Measurements from ENCODE around the gene COPE. TPM values are rescaled to one million over a fixed set of nuclear protein-coding genes. Genes with fewer than 3 reads are reported as not detected.

The COPE gene
- total and polyA plus RNA-seq, 2 of the 8 experiments (the other 6 are each of a cell fraction or from before 2014, with no cell fraction given): 178 to 356 TPM

DNA sequence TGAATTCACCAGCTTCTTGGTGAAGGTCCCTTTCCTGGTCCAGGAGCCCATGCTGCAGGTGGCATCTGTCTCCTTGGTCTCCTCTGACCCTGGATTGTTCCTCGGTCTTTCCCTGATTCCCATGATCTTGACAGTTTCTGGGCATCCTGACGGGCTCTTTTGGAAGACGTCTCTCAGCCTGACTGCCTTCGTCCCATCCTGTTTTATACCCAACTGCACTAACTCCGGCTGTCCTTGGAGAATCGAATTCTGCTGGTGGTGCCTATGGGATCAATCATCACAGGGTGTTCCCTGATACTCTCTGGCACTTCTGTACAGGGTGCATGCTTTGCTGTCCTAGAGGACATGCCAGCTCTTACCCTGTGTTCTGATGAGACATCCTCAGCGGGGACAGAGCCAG lies 42.3 kb downstream of the COPE start:
- H3K56ac ChIP-seq (replicated peaks; ENCODE audit: insufficient read length, low read depth, low read length): no peak overlapping the region
- H3K27ac ChIP-seq (ENCODE audit: low read depth, low read length): no peak overlapping the region
- H3K27me3 ChIP-seq (replicated peaks in 1 of 4; ENCODE audit: control insufficient read depth in 3 of 4, extremely low read depth in 1 of 4, insufficient read depth in 3 of 4, low read length in 3 of 4): no peaks in the 10 kb centered on the region; a peak in 1 of 7 replicates
- no peak overlapping the region for H2BK12ac ChIP-seq (ENCODE audit: low read depth, low read length)
- no peak overlapping the region for H3K14ac ChIP-seq (ENCODE audit: insufficient read length)
- H4K5ac ChIP-seq (ENCODE audit: insufficient read length, low read depth, low read length): no peak overlapping the region
- no peak overlapping the region for H2BK5ac ChIP-seq (ENCODE audit: low read depth, low read length)
- H3K4me2 ChIP-seq (ENCODE audit: insufficient read depth in 1 of 2, low read depth in 2 of 2, low read length in 2 of 2): no peak overlapping the region
- no peaks in the 10 kb centered on the region; the same call in 1 of the 2 replicates for H3K23me2 ChIP-seq (ENCODE audit: low read depth, low read length)
- no peak overlapping the region for H4K91ac ChIP-seq (replicated peaks; ENCODE audit: insufficient read length, low read length)
- ChIA-PET POLR2A (ENCODE audit: partially characterized antibody) (interaction anchor here (0.8 to 1.3 kb wide), 4 partner anchors 8 to 45 kb away, joined by 3 to 4 read pairs (median 3); partner anchors contain the start of gene UPF1), CTCF (ENCODE audit: partially characterized antibody) (interaction anchor here (1.1 to 2.6 kb wide), 6 partner anchors 10 to 109 kb away, joined by 3 to 16 read pairs (median 4); no protein-coding TSS in a partner anchor)
- no peaks in the 10 kb centered on the region; a peak in 4 of 7 replicates for H3K4me1 ChIP-seq (replicated peaks in 1 of 4; ENCODE audit: control insufficient read depth in 3 of 4, insufficient read depth in 4 of 4, low read length in 3 of 4)
- no peak overlapping the region for H3K9ac ChIP-seq (replicated peaks in 1 of 4; ENCODE audit: extremely low read depth in 1 of 4, low read depth in 3 of 4, low read length in 3 of 4)
- H2AK5ac ChIP-seq (ENCODE audit: low read depth, low read length): no peak overlapping the region
- no peak overlapping the region for H2BK120ac ChIP-seq (replicated peaks; ENCODE audit: low read depth, low read length)
- no peaks in the 10 kb centered on the region; a peak in 1 of 4 replicates for H3K9me3 ChIP-seq (ENCODE audit: insufficient read depth in 2 of 2, low read depth in 1 of 2, low read length in 1 of 2)
- no peaks in the 10 kb centered on the region for H3K79me1 ChIP-seq (ENCODE audit: low read depth, low read length)
- no peak overlapping the region for H2BK15ac ChIP-seq (ENCODE audit: low read length)
- peaks cover 0 to 13% (median 3%) of the 10 kb centered on the region in 4 experiments; a peak in 3 of 8 replicates for H3K36me3 ChIP-seq (ENCODE audit: control insufficient read depth in 2 of 4, insufficient read depth in 4 of 4, low read length in 3 of 4)
- no peaks in the 10 kb centered on the region for H3K79me2 ChIP-seq (ENCODE audit: control insufficient read depth in 1 of 2, insufficient read depth in 2 of 2, low read length in 2 of 2)
- no peak overlapping the region for H4K8ac ChIP-seq (ENCODE audit: extremely low read depth, insufficient read depth, low read length)
- no peak for DNase-seq (ENCODE audit: low read depth in 1 of 2, low spot score in 2 of 2)
- 90% methylated on average over 7 of the region's 7 CpGs; no CpG with 5 or more reads in 1 of the 2 experiments for WGBS, 2 experiments (ENCODE audit: extremely low coverage in 1 of 2, insufficient coverage in 1 of 2, insufficient read length in 1 of 2, insufficient replicate concordance in 2 of 2, low coverage in 1 of 2, low lambda C conversion rate in 2 of 2, missing lambda C conversion rate in 1 of 2)
- no peak overlapping the region for H3K4me3 ChIP-seq (ENCODE audit: extremely low read depth in 1 of 4, insufficient read depth in 2 of 4, low read depth in 3 of 4, low read length in 4 of 4)
- H4K20me1 ChIP-seq (replicated peaks in 1 of 2; ENCODE audit: control insufficient read depth in 1 of 2, insufficient read depth in 2 of 2, low read length in 2 of 2): peaks cover 2 to 6% of the 10 kb centered on the region in 2 experiments
- H3K4ac ChIP-seq (replicated peaks; ENCODE audit: insufficient read length, low read depth, low read length): no peak overlapping the region
- no peak overlapping the region for H3K23ac ChIP-seq (ENCODE audit: insufficient read length)
- no peak overlapping the region for H3K18ac ChIP-seq (ENCODE audit: extremely low read depth, low read length)
- H2BK20ac ChIP-seq (ENCODE audit: low read length): no peak overlapping the region
- no peak for FAIRE-seq
- H2AFZ ChIP-seq (ENCODE audit: low read length): no peak overlapping the region
- TF ChIP-seq TAF1 (IDR thresholded peaks at IDR 0.05; ENCODE audit: low read depth, low read length) (no peak), SIN3A (conservative IDR thresholded peaks at IDR 0.05 in 1 of 2, IDR thresholded peaks at IDR 0.05 in 1 of 2; ENCODE audit: low read depth in 1 of 2, low read length in 2 of 2) (no peak), SP4 (IDR thresholded peaks at IDR 0.05; ENCODE audit: low read length) (no peak), RNF2 (IDR thresholded peaks at IDR 0.05; ENCODE audit: borderline replicate concordance, low read depth, low read length, missing control alignments, poor library complexity, severe bottlenecking) (no peak), ZNF274 (IDR thresholded peaks at IDR 0.05; ENCODE audit: borderline replicate concordance, extremely low read depth, low read length) (no peak), SIX5 (IDR thresholded peaks at IDR 0.05; ENCODE audit: low read depth, low read length) (no peak), CHD2 (IDR thresholded peaks at IDR 0.05; ENCODE audit: low read length) (no peak)
